Neutrophil (primary cell): ENCODE measurements around the gene SYT14.

Experiments
- H3K27ac ChIP-seq: fragments of 200-600 bp; sonication (generic); 2 replicates; pipeline ENCODE4 v1.5.1; 2016; ENCODE audit warnings: mild to moderate bottlenecking, moderate library complexity
- H3K27me3 ChIP-seq: fragments of 200-600 bp; sonication (generic); 2 replicates; pipeline ENCODE4 v1.6.0; 2016; ENCODE audit warnings: mild to moderate bottlenecking
- H3K36me3 ChIP-seq: fragments of 200-600 bp; sonication (generic); 2 replicates; pipeline ENCODE4 v1.5.1; 2017
- H3K4me1 ChIP-seq, 2 experiments: fragments of 200-600 bp in 1 of 2; sonication (generic) in 1 of 2; 1 replicate in 1 of 2; 2 replicates in 1 of 2; pipeline versions ENCODE4 v1.5.1 to v1.6.1; 2013 to 2016; ENCODE audit warnings: low read depth in 1 of 2, low read length in 1 of 2, mild to moderate bottlenecking in 1 of 2, moderate library complexity in 1 of 2; ENCODE audit not compliant: control insufficient read depth in 1 of 2, insufficient read depth in 1 of 2
- H3K4me3 ChIP-seq, 2 experiments: fragments of 200-600 bp in 1 of 2; sonication (generic) in 1 of 2; 1 replicate in 1 of 2; 2 replicates in 1 of 2; pipeline ENCODE4 v1.5.1; 2013 to 2016; ENCODE audit warnings: low read depth in 1 of 2, low read length in 1 of 2, mild to moderate bottlenecking in 1 of 2, moderate library complexity in 1 of 2
- H3K9me3 ChIP-seq: fragments of 200-600 bp; sonication (generic); 2 replicates; pipeline ENCODE4 v1.5.1; 2016
- TF ChIP-seq, protein P1 (sequence below): fragments of 200-600 bp; sonication (generic); IDR thresholded peaks from 2 replicates; pipeline ENCODE4 v1.5.1; 2016; ENCODE audit warnings: antibody characterized with exemption

Gene SYT14

DNA sequence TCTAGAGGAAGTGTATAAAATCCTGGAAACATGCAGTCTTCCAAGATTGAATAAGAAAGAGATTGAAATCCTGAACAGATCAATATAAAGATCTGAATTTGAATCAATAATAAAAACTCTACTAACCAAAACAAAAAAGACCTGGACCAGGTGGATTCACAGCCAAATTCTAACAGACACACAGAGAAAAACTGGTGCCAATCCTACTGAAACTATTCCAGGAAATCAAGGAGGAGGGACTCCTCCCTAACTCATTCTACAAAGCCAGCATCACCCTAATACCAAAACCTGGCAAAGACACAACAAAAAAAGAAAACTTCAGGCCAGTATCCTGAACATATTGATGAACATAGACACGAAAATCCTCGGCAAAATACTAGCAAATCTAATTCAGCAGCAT lies 58.3 kb downstream of the SYT14 start:
- TF ChIP-seq, protein P1, sequence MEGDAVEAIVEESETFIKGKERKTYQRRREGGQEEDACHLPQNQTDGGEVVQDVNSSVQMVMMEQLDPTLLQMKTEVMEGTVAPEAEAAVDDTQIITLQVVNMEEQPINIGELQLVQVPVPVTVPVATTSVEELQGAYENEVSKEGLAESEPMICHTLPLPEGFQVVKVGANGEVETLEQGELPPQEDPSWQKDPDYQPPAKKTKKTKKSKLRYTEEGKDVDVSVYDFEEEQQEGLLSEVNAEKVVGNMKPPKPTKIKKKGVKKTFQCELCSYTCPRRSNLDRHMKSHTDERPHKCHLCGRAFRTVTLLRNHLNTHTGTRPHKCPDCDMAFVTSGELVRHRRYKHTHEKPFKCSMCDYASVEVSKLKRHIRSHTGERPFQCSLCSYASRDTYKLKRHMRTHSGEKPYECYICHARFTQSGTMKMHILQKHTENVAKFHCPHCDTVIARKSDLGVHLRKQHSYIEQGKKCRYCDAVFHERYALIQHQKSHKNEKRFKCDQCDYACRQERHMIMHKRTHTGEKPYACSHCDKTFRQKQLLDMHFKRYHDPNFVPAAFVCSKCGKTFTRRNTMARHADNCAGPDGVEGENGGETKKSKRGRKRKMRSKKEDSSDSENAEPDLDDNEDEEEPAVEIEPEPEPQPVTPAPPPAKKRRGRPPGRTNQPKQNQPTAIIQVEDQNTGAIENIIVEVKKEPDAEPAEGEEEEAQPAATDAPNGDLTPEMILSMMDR, result no peak
- H3K36me3 ChIP-seq, result no peaks in the 10 kb centered on the region
- no peaks in the 10 kb centered on the region for H3K27me3 ChIP-seq
- H3K27ac ChIP-seq, result no peak overlapping the region
- no peaks in the 10 kb centered on the region for H3K4me1 ChIP-seq
- no peaks in the 10 kb centered on the region for H3K9me3 ChIP-seq
- H3K4me3 ChIP-seq, result no peak overlapping the region

- no peaks in the 10 kb centered on the region for H3K27me3 ChIP-seq
- H3K36me3 ChIP-seq, result no peaks in the 10 kb centered on the region
- no peaks in the 10 kb centered on the region for H3K4me1 ChIP-seq
- H3K9me3 ChIP-seq, result no peaks in the 10 kb centered on the region
- no peak overlapping the region for H3K27ac ChIP-seq
- TF ChIP-seq, protein P1, result no peak
- no peak overlapping the region for H3K4me3 ChIP-seq
Observed at GRCh38 chr1:209999005-209999404, 61.0 kb downstream of the SYT14 start.

GRCh38 chr1:210001751-210002150 lies 63.7 kb downstream of the SYT14 start:
- TF ChIP-seq, protein P1, result no peak

GRCh38 chr1:210003501-210003900 lies 65.5 kb downstream of the SYT14 start:
- TF ChIP-seq, protein P1, result no peak
- no peaks in the 10 kb centered on the region for H3K36me3 ChIP-seq
- H3K27ac ChIP-seq, result no peak overlapping the region
- H3K27me3 ChIP-seq, result no peaks in the 10 kb centered on the region
- H3K9me3 ChIP-seq, result no peaks in the 10 kb centered on the region
- no peaks in the 10 kb centered on the region for H3K4me1 ChIP-seq
- H3K4me3 ChIP-seq, result no peak overlapping the region

More at GRCh38 chr1:210001751-210002150, 63.7 kb downstream of the SYT14 start:
- Histone ChIP-seq H3K27ac (no peak overlapping the region), H3K9me3 (no peaks in the 10 kb centered on the region), H3K4me3 (no peak overlapping the region), H3K27me3 (no peaks in the 10 kb centered on the region), H3K36me3 (no peaks in the 10 kb centered on the region), H3K4me1 (no peaks in the 10 kb centered on the region)

DNA sequence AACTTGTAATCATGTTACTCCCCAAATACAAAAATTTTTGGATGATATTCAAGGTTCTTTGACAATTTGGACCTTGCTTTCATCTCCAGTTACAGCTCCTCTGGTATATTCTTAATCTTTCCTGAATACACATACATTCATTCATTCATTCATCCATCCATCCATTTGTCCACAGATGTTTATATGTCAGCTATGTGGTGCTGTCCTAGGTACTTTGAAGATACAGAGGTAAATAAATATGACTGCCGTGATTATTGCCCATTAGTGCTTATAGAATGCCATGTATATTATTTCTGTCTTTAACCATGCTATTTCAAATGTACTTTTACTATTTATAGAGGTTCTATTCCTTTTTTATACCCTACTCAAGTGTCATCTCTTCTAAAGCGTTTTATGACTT lies 72.1 kb downstream of the SYT14 start:
- no peaks in the 10 kb centered on the region for H3K4me1 ChIP-seq
- no peaks in the 10 kb centered on the region for H3K27me3 ChIP-seq
- no peaks in the 10 kb centered on the region for H3K9me3 ChIP-seq
- H3K27ac ChIP-seq, result no peak overlapping the region
- H3K4me3 ChIP-seq, result no peak overlapping the region
- no peaks in the 10 kb centered on the region for H3K36me3 ChIP-seq
- TF ChIP-seq, protein P1, result no peak
